Jurkat, Clone E6-1 (cell line): Measurements from ENCODE around the gene GTF2H4.
"Not testable (repeated sequence)": the region's sequence is repeated elsewhere in the genome, so short reads cannot be mapped to it uniquely, and the experiment has no call there.

Experiments
- DNase-seq: peaks from one replicate; pipeline ENCODE4 v3.0.0-alpha.2; 2011; ENCODE audit warnings: low read depth, low spot score
- H3K4me3 ChIP-seq: 2 replicates; pipeline ENCODE4 v1.5.1; 2011; ENCODE audit warnings: mild to moderate bottlenecking, low read length, control low read depth, moderate library complexity

Gene GTF2H4

GRCh38 chr6:30914076-30914853, 6.3 kb downstream of the GTF2H4 start, which contains the start of gene VARS2:
VARS2 (plus strand) TSS chr6:30914238; CDS start chr6:30914837, 599 bp downstream.
- peak within 1 kb of the TSS; percentile 71 for H3K4me3 ChIP-seq
- DNase-seq = peak; percentile 75

DNA sequence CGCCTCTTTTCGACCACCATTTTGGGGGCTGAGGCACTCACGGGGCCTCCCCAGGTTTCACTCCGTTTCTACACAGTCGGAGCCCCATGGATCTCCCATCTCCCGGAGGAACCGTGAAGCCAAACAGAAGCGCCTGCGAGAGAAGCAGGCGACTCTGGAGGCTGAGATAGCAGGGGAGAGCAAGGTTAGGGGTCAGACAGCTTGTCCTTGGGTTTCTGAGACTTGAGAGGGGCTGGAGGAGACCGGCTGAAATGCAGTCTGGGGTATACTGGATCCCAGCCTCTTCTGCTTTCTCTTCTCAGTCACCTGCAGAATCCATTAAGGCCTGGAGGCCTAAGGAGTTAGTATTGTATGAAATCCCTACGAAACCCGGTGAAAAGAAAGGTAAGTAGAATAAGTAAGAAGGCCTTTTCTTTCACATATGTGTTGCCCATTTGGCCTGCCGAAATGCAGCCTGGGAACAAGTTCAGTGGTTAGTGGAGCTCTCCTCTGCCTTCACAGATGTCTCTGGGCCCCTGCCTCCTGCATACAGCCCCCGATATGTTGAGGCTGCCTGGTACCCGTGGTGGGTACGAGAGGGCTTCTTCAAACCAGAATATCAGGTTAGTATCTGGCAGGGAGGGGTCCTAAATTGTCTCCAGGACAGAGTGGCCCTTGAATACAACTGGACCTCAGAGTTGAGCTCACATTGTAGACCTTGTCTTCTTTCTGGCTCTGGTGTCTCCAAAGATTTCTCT, 7.0 kb downstream of the GTF2H4 start:
- no peak for DNase-seq
- H3K4me3 ChIP-seq = peak overlapping the region; percentile 71

GRCh38 chr6:30915591-30915946, 7.6 kb downstream of the GTF2H4 start:
- peak; percentile 41 for DNase-seq
- H3K4me3 ChIP-seq = no peak overlapping the region

GRCh38 chr6:30917041-30917440, 9.0 kb downstream of the GTF2H4 start:
- DNase-seq = no peak
- H3K4me3 ChIP-seq = no peak overlapping the region

DNA sequence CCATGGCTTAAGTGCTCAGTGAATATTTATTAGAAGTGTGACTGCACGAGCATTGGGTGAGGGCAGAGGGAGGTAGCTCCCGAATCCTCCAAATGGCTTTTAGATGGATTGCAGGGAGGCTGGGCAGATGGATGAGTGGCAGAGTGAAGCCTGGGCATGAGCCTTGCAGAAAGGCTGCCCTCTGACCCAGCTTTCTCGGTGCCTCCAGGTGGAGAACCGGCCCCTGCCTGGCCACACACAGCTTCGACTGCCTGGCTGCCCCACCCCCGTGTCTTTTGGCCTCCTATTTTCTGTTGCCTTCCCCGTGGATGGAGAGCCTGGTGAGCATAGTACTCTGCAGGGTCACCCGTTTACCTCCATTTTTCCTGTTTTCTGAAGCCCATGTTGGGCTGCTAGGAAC, 9.5 kb downstream of the GTF2H4 start:
- no peak for DNase-seq

GRCh38 chr6:30918670-30919069, 10.7 kb downstream of the GTF2H4 start:
- DNase-seq = no peak
- H3K4me3 ChIP-seq = no peak overlapping the region

More for the DNA sequence above, 9.5 kb downstream of the GTF2H4 start:
- H3K4me3 ChIP-seq = no peak overlapping the region

- no peak for DNase-seq
- no peak overlapping the region for H3K4me3 ChIP-seq
Observed at GRCh38 chr6:30922447-30922852, 14.4 kb downstream of the GTF2H4 start.

GRCh38 chr6:30924040-30924627, 16.1 kb downstream of the GTF2H4 start:
- DNase-seq, H3K4me3 ChIP-seq: not testable (repeated sequence)

- H3K4me3 ChIP-seq = no peak overlapping the region
- no peak for DNase-seq
Observed at GRCh38 chr6:30926644-30927043, 18.6 kb downstream of the GTF2H4 start.

- H3K4me3 ChIP-seq, DNase-seq: not testable (repeated sequence)
Observed at GRCh38 chr6:30927080-30927479, 19.1 kb downstream of the GTF2H4 start.

- DNase-seq = no peak
- no peak overlapping the region for H3K4me3 ChIP-seq
Observed at GRCh38 chr6:30928677-30929076, 20.7 kb downstream of the GTF2H4 start.

GRCh38 chr6:30930506-30930905, 22.5 kb downstream of the GTF2H4 start:
- H3K4me3 ChIP-seq = no peak overlapping the region
- no peak for DNase-seq

DNA sequence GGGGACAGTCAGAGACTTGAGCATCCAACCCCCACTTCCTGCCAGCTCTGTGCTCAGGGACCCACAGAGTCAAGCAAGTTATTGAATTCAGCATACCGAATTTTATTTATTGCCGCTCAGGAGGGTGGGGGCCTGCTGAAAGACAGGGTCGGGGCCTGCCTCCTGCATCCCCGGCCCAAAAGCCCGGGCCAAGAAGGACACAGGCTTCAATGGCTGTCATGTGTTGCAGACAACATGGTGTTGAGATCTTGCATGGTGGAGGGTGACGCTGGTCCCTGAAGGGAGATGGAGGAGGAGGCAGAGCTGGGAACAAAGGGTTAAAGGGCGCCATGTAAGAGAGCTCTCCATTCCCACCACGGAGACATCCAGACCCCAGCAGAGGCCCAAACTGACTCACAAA, 23.3 kb downstream of the GTF2H4 start:
- no peak overlapping the region for H3K4me3 ChIP-seq
- DNase-seq = no peak

DNA sequence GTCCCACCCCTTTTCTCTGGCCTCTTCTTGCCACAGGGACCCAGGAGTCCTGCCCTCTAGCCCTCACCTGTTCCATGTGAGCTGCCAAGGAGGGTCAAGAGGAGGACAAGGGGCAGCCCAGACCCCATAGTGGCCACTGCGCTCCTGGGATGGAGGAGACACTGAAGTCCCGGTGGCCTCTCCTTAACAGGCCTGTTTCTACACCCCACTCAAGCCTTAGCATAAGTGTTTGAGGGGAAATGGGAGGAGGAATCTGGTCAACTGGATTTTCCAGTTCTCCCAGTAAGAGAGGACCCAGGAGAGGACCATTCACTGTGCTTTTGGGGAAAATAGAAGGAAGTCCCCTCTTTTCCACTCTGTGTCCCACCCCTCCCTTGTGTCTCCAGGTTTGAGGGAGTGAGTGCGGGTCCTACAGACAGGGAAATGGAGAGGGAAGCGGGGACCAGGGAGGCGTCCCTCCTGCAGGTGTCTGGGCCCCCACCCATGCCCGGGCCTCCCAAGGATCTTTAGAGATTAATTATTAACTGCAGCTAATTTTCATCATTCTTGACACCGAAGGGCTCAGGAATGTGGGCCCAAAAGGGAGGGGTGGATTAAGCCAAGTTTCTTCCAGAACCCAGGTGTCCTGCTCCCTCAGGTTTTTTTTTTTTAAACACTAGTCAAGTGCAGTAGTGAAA, 24.1 kb downstream of the GTF2H4 start, which contains the start of gene SFTA2:
SFTA2 (minus strand) TSS at position 202 of the 677 bp plus-strand sequence; CDS start at position 128, 74 bp downstream.
- no peak for DNase-seq
- no peak within 1 kb of the TSS for H3K4me3 ChIP-seq

GRCh38 chr6:30932665-30933365, 24.8 kb downstream of the GTF2H4 start:
- no peak overlapping the region for H3K4me3 ChIP-seq
- DNase-seq = no peak

DNA sequence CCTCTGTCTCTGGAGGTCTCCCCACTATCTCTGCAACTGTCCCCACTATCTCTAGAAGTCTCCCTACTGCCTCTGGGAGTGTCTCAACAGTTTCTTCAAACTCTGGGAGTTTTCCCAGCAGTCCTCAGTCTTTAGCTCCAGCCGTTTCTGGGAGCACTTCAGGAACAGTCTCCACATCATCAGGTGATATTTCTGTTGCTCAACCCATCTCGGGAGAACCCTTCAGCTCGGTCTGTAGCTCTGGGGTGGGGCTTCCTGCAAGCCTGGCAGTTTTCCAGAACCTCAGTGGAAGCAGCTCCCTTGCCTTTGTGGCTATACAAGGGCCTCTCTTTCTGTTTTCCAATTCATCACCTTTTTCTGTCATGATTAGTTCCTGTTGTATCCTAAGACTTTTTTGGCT, 27.0 kb downstream of the GTF2H4 start:
- no peak overlapping the region for H3K4me3 ChIP-seq
- DNase-seq = no peak

GRCh38 chr6:30937265-30937664, 29.3 kb downstream of the GTF2H4 start:
- DNase-seq = no peak
- no peak overlapping the region for H3K4me3 ChIP-seq

GRCh38 chr6:30938730-30939129, 30.7 kb downstream of the GTF2H4 start:
- DNase-seq = no peak
- H3K4me3 ChIP-seq = no peak overlapping the region

DNA sequence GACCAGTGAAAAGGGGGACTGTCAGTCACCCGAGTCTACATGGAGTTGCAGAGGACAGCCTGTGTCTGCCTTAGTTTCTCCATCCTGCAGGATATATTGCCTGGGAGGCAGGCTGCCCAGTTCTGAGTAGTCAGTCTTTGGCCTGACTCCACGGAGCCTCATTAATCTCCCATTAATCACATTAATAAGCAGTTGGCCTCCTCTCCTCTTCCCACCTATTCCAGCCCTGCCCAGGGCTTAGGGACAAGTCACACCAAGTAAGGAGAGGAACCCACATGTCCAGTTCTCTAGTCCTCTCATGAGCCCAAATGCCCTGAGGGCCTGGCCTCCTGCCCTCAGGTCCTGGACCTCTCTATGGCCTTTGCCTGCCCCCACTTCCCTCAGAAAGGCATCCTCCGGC, 31.5 kb downstream of the GTF2H4 start:
- H3K4me3 ChIP-seq = no peak overlapping the region
- no peak for DNase-seq
